WTC11 (cell line): ENCODE results near the gene DMXL1.

Experiments used
- ELF4 ChIP-seq: sonication (generic); formaldehyde crosslinking; IDR thresholded peaks from 2 replicates; pipeline ENCODE4 v1.8.1; 2022; ENCODE audit warnings: low read depth, mild to moderate bottlenecking, moderate library complexity, missing genetic modification reagents
- TF ChIP-seq, protein P1 (sequence below): fragments of 200-600 bp; IDR thresholded peaks from 2 replicates; pipeline ENCODE4 v1.8.0; 2022; ENCODE audit warnings: antibody characterized with exemption
- TF ChIP-seq, protein P2 (sequence below): sonication (generic); formaldehyde crosslinking; IDR thresholded peaks from 2 replicates; pipeline ENCODE4 v1.8.1; 2023; ENCODE audit warnings: mild to moderate bottlenecking, missing genetic modification reagents

DNA sequence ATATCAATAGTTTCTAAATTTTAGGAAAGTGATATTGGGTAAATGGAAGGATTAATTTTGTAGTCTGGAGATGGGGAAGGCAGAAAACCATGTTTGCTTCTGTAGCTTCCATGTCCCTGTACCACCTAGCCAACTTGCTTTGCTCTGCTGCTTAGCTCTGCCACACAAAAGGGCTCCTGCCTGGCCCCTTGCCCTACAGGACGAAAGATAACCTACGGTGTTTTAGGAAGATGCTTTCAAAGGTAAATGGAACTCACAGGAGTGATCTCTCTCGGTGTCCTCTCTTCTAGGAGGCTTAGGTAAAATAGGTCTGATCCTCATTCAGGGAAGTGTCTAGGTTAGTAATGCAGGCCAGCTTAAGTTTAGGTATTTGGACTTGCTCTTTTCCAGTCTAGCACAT, 37.8 kb upstream of the DMXL1 start:
- TF ChIP-seq ELF4 (CRISPR knock-in tag) = no peak
- TF ChIP-seq, protein P1, sequence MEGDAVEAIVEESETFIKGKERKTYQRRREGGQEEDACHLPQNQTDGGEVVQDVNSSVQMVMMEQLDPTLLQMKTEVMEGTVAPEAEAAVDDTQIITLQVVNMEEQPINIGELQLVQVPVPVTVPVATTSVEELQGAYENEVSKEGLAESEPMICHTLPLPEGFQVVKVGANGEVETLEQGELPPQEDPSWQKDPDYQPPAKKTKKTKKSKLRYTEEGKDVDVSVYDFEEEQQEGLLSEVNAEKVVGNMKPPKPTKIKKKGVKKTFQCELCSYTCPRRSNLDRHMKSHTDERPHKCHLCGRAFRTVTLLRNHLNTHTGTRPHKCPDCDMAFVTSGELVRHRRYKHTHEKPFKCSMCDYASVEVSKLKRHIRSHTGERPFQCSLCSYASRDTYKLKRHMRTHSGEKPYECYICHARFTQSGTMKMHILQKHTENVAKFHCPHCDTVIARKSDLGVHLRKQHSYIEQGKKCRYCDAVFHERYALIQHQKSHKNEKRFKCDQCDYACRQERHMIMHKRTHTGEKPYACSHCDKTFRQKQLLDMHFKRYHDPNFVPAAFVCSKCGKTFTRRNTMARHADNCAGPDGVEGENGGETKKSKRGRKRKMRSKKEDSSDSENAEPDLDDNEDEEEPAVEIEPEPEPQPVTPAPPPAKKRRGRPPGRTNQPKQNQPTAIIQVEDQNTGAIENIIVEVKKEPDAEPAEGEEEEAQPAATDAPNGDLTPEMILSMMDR = no peak
- TF ChIP-seq, protein P2, sequence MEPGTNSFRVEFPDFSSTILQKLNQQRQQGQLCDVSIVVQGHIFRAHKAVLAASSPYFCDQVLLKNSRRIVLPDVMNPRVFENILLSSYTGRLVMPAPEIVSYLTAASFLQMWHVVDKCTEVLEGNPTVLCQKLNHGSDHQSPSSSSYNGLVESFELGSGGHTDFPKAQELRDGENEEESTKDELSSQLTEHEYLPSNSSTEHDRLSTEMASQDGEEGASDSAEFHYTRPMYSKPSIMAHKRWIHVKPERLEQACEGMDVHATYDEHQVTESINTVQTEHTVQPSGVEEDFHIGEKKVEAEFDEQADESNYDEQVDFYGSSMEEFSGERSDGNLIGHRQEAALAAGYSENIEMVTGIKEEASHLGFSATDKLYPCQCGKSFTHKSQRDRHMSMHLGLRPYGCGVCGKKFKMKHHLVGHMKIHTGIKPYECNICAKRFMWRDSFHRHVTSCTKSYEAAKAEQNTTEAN (CRISPR knock-in tag) = no peak
